ENCODE data around the gene ARMC5. TPM values are rescaled to one million over a fixed set of nuclear protein-coding genes. Genes with fewer than 3 reads are reported as not detected.

The ARMC5 gene
- total RNA-seq, 4 donors from 2014 or later: 4.7 to 14.2 (median 8.7) TPM

GRCh38 chr16:31455601-31456314 lies 3.5 kb upstream of the ARMC5 start:
- H3K4me1 ChIP-seq: peaks cover 0 to 85% (median 65%) of the 10 kb centered on the region in 3 donors
- H3K9me3 ChIP-seq: no peaks in the 10 kb centered on the region
- no peak overlapping the region for H3K4me3 ChIP-seq
- TF ChIP-seq, protein P1, sequence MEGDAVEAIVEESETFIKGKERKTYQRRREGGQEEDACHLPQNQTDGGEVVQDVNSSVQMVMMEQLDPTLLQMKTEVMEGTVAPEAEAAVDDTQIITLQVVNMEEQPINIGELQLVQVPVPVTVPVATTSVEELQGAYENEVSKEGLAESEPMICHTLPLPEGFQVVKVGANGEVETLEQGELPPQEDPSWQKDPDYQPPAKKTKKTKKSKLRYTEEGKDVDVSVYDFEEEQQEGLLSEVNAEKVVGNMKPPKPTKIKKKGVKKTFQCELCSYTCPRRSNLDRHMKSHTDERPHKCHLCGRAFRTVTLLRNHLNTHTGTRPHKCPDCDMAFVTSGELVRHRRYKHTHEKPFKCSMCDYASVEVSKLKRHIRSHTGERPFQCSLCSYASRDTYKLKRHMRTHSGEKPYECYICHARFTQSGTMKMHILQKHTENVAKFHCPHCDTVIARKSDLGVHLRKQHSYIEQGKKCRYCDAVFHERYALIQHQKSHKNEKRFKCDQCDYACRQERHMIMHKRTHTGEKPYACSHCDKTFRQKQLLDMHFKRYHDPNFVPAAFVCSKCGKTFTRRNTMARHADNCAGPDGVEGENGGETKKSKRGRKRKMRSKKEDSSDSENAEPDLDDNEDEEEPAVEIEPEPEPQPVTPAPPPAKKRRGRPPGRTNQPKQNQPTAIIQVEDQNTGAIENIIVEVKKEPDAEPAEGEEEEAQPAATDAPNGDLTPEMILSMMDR (IDR thresholded peaks at IDR 0.05): no peak
- TF ChIP-seq POLR2AphosphoS5 (IDR thresholded peaks at IDR 0.05) (no peak), POLR2A (IDR thresholded peaks at IDR 0.05) (no peak)
- H3K36me3 ChIP-seq: peaks cover 0 to 6% of the 10 kb centered on the region in 2 donors
- WGBS, 2 donors (ENCODE audit: low coverage in 1 of 2): 49% methylated on average over 7 of the region's 17 CpGs; no CpG with 5 or more reads in 1 of the 2 donors
- no peak for ATAC-seq
- H3K27ac ChIP-seq: peak overlapping the region in 3 of 4 donors; percentile 11 to 92 (median 40)
- H3K27me3 ChIP-seq: no peaks in the 10 kb centered on the region

DNA sequence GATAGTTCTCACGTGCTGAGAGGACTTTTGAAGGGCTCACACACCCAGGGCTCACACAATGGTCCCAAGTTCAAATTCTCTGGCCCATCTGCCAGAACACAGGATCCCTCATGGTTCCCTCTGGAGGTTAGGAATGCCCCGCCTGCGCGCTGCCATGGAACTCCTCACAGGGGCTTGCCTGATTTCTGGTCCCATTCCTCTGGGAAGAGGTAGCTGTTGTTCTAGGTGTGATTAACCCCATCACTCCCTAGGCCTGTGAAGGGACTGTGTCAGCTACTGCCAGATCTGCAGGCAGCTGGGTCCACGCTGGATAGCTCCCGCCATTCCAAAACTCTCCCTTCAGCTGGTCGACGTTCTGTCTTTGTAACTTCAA lies 2.3 kb upstream of the ARMC5 start:
- 33 to 74% methylated on average over 1 to 8 of the region's 8 CpGs for WGBS, 2 donors (ENCODE audit: low coverage in 1 of 2)
- H3K36me3 ChIP-seq: peaks cover 0 to 12% of the 10 kb centered on the region in 2 donors
- H3K9me3 ChIP-seq: no peaks in the 10 kb centered on the region
- no peak overlapping the region for H3K4me3 ChIP-seq
- no peak for ATAC-seq
- H3K27me3 ChIP-seq: no peaks in the 10 kb centered on the region
- TF ChIP-seq, protein P1 (IDR thresholded peaks at IDR 0.05): no peak
- no peak for TF ChIP-seq POLR2AphosphoS5 (IDR thresholded peaks at IDR 0.05)
- TF ChIP-seq POLR2A (IDR thresholded peaks at IDR 0.05): no peak
- TF ChIP-seq EP300 (IDR thresholded peaks at IDR 0.05): no peak
- peak overlapping the region in 3 of 4 donors; percentile 92 to 100 (median 98) for H3K27ac ChIP-seq
- H3K4me1 ChIP-seq: peaks cover 0 to 81% (median 60%) of the 10 kb centered on the region in 3 donors

DNA sequence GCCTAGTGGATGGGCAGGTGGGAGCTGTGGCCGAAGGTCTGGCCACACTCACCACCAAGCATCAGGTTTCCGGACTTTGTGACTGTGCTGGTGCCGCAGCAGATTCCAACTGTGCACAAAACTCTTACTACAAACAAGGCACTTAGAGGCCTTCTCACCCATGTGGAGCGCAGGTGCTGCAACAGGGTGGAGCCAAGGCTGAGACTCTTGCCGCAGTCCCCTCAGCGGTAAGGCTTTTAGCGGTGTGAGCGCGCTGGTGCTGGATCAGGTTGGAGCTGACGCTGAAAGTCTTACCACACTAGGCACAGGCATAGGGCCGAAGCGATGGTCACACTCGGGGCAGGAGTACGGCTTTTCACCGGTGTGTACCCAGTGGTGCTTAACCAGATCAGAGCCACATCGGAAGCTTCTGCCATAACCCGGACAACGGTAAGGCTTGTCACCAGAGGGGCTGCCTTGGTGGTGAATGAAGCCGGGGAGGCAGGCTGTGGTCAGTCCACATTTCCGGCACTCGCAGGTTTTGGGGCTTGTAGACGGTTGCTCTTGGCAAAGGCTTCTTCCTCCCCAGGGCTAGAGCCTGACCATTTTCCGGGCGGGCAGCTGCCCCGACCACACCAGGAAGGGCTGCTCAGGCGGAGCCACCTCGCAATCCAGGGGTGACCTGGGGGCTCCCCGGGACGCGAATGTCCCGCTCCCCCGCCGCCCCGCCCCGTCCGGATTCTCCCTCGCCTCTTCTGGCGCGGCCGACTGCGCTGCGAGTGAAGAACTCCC lies 1.0 kb upstream of the ARMC5 start:
- no peak for ATAC-seq
- Histone ChIP-seq H3K9me3 (no peaks in the 10 kb centered on the region), H3K27ac (peak overlapping the region; percentile 84 to 100 (median 95)), H3K4me3 (peak overlapping the region; percentile 66 to 67), H3K4me1 (peaks cover 0 to 68% (median 47%) of the 10 kb centered on the region in 3 donors), H3K36me3 (peaks cover 0 to 25% of the 10 kb centered on the region in 2 donors), H3K27me3 (no peaks in the 10 kb centered on the region)
- WGBS, 2 donors (ENCODE audit: low coverage in 1 of 2): no CpG with 5 or more reads among the region's 42 CpGs
- TF ChIP-seq, protein P1 (IDR thresholded peaks at IDR 0.05): peak in 3 of 4 experiments; percentile 12 to 36 (median 23)
- no peak for TF ChIP-seq POLR2A (IDR thresholded peaks at IDR 0.05)
- TF ChIP-seq EP300 (IDR thresholded peaks at IDR 0.05): no peak
- peak; percentile 26 for TF ChIP-seq POLR2AphosphoS5 (IDR thresholded peaks at IDR 0.05)

- 7 to 12% methylated on average over 5 to 11 of the region's 61 CpGs for WGBS, 2 donors (ENCODE audit: low coverage in 1 of 2)
- peak overlapping the region; percentile 84 to 100 (median 95) for H3K27ac ChIP-seq
- H3K27me3 ChIP-seq: no peaks in the 10 kb centered on the region
- peak overlapping the region; percentile 66 to 67 for H3K4me3 ChIP-seq
- no peaks in the 10 kb centered on the region for H3K9me3 ChIP-seq
- peaks cover 0 to 52% (median 35%) of the 10 kb centered on the region in 3 donors for H3K4me1 ChIP-seq
- peaks cover 0 to 41% of the 10 kb centered on the region in 2 donors for H3K36me3 ChIP-seq
- TF ChIP-seq EP300 (IDR thresholded peaks at IDR 0.05): no peak
- TF ChIP-seq POLR2AphosphoS5 (IDR thresholded peaks at IDR 0.05): peak; percentile 35
- TF ChIP-seq, protein P1 (IDR thresholded peaks at IDR 0.05): no peak
- TF ChIP-seq POLR2A (IDR thresholded peaks at IDR 0.05): no peak
- ATAC-seq: peak; percentile 89
These were observed 633 bp downstream of the ARMC5 start for GRCh38 chr16:31459687-31460581.
